Esophagus muscularis mucosa (tissue), 4 donors: ENCODE results near the gene TM4SF18.

Experiments
- EP300 ChIP-seq: sonication (generic); formaldehyde crosslinking; IDR thresholded peaks from one replicate; pipeline ENCODE4 v1.6.1; 2017; ENCODE audit warnings: antibody characterized with exemption
- POLR2A ChIP-seq: fragments of 450-650 bp; IDR thresholded peaks from one replicate; pipeline ENCODE4 v1.6.1; 2017; ENCODE audit warnings: antibody characterized with exemption, moderate library complexity, mild to moderate bottlenecking, low read depth
- POLR2AphosphoS5 ChIP-seq, 2 donors: sonication (generic); formaldehyde crosslinking; IDR thresholded peaks; one replicate each; pipeline ENCODE4 v1.6.1; 2017; ENCODE audit warnings: antibody characterized with exemption in 2 of 2
- TF ChIP-seq, protein P1 (sequence below), 3 experiments: fragments of 200-600 bp in 2 of 3; fragments of 450-650 bp in 1 of 3; sonication (generic) in 2 of 3; IDR thresholded peaks; one replicate each; pipeline ENCODE4 v1.5.1; 2017 to 2019; ENCODE audit warnings: antibody characterized with exemption in 3 of 3, mild to moderate bottlenecking in 2 of 3, moderate library complexity in 1 of 3

DNA sequence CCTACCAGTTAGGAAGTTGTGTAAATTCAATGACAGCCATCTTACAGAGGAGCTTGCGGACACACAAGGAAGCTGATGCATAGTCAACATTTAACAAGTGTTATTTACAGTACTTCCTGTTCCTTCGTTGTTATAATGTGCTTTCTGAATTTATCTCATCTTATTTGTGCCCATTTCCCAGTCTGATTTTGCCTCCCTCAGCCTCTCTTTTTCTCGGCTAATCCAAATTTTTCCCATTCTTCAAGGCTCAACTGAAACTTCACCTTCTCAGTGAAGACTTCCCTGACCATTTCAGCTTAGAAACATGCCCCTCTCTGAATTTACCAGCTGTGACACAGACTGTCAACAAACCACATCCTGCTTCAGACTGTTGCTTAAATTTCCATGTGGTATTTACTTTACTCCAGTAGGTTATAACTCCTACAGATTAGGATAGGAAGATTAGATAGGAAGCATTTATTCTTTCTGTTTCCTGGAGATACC, 56.1 kb downstream of the TM4SF18 start:
- TF ChIP-seq, protein P1, sequence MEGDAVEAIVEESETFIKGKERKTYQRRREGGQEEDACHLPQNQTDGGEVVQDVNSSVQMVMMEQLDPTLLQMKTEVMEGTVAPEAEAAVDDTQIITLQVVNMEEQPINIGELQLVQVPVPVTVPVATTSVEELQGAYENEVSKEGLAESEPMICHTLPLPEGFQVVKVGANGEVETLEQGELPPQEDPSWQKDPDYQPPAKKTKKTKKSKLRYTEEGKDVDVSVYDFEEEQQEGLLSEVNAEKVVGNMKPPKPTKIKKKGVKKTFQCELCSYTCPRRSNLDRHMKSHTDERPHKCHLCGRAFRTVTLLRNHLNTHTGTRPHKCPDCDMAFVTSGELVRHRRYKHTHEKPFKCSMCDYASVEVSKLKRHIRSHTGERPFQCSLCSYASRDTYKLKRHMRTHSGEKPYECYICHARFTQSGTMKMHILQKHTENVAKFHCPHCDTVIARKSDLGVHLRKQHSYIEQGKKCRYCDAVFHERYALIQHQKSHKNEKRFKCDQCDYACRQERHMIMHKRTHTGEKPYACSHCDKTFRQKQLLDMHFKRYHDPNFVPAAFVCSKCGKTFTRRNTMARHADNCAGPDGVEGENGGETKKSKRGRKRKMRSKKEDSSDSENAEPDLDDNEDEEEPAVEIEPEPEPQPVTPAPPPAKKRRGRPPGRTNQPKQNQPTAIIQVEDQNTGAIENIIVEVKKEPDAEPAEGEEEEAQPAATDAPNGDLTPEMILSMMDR (IDR thresholded peaks at IDR 0.05), result no peak
- no peak for TF ChIP-seq POLR2A
- no peak for TF ChIP-seq EP300
- TF ChIP-seq POLR2AphosphoS5 (IDR thresholded peaks at IDR 0.05), result no peak
